Lower lobe of right lung (tissue), 2 donors: ENCODE results near the gene S100A2. TPM values are rescaled to one million over a fixed set of nuclear protein-coding genes. Genes with fewer than 3 reads are reported as not detected.

Experiments
- ATAC-seq, 2 donors: fragments of 200-7000 bp; cut with Tn5 transposase; one replicate each; pipeline ENCODE4 v1.9.1; 2020 to 2022; ENCODE audit warnings: mild to moderate bottlenecking in 2 of 2, moderate library complexity in 2 of 2
- DNase-seq: peaks from one replicate; pipeline ENCODE4 v3.0.0-alpha.2; 2020
- H3K27ac ChIP-seq: fragments of 200-600 bp; one replicate; pipeline ENCODE4 v1.8.0; 2022
- H3K27me3 ChIP-seq: fragments of 200-600 bp; one replicate; pipeline ENCODE4 v1.8.0; 2022; ENCODE audit warnings: low read depth
- H3K36me3 ChIP-seq: fragments of 200-600 bp; one replicate; pipeline ENCODE4 v1.8.0; 2022; ENCODE audit warnings: mild to moderate bottlenecking
- H3K4me1 ChIP-seq: fragments of 200-600 bp; one replicate; pipeline ENCODE4 v1.8.0; 2022
- H3K4me3 ChIP-seq: fragments of 200-600 bp; one replicate; pipeline ENCODE4 v1.8.0; 2022; ENCODE audit warnings: mild to moderate bottlenecking
- H3K9me3 ChIP-seq: fragments of 200-600 bp; one replicate; pipeline ENCODE4 v1.8.0; 2022
- intact Hi-C: fragments of 100-400 bp; cut with DNase I; formaldehyde crosslinking; loops from one replicate; pipeline ENCODE4 v1.11.0; 2022
- total RNA-seq: library from RNA; stranded (reverse); fragmentation: NEBNext Ultra II Directional; extraction: Animal tissue kit (Norgen Biotek cat#: 25700); gene quantifications from one replicate; pipeline ENCODE4 v1.2.1, GENCODE V29; 2021
- TF ChIP-seq, protein P1 (sequence below): fragments of 200-600 bp; IDR thresholded peaks from one replicate; pipeline ENCODE4 v1.8.0; 2022; ENCODE audit warnings: antibody characterized with exemption, mild to moderate bottlenecking
- donor health status: DM: no; HTN: yes; CAD: no; lungs with severe emphysema.

Gene S100A2
- total RNA-seq, 1 donor from 2014 or later = 3.8 TPM

DNA sequence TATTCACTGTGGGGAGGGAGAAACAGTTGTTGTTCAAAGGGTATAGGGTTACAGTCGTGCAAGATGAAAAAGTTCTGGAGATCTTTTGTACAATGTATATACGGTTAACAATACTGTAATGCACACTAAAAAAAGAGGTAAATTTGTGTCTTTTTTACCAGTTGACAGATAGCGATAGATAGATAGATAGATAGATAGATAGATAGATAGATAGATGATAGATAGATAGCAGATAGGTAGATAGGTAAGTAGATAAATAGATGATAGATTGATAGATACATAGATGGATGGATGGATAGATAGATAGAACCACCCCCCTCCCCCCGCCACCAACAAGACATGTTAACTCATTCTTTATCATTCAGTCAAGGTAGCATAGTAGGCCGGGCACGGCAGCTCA lies 37.1 kb upstream of the S100A2 start:
- H3K27me3 ChIP-seq = no peaks in the 10 kb centered on the region
- no peak for ATAC-seq
- intact Hi-C loops = no loop called here
- no peak for DNase-seq
- peaks cover 27% of the 10 kb centered on the region for H3K36me3 ChIP-seq
- no peak overlapping the region for H3K27ac ChIP-seq
- peaks cover 13% of the 10 kb centered on the region for H3K4me1 ChIP-seq
- no peaks in the 10 kb centered on the region for H3K9me3 ChIP-seq
- TF ChIP-seq, protein P1, sequence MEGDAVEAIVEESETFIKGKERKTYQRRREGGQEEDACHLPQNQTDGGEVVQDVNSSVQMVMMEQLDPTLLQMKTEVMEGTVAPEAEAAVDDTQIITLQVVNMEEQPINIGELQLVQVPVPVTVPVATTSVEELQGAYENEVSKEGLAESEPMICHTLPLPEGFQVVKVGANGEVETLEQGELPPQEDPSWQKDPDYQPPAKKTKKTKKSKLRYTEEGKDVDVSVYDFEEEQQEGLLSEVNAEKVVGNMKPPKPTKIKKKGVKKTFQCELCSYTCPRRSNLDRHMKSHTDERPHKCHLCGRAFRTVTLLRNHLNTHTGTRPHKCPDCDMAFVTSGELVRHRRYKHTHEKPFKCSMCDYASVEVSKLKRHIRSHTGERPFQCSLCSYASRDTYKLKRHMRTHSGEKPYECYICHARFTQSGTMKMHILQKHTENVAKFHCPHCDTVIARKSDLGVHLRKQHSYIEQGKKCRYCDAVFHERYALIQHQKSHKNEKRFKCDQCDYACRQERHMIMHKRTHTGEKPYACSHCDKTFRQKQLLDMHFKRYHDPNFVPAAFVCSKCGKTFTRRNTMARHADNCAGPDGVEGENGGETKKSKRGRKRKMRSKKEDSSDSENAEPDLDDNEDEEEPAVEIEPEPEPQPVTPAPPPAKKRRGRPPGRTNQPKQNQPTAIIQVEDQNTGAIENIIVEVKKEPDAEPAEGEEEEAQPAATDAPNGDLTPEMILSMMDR = no peak
- H3K4me3 ChIP-seq = no peak overlapping the region

- intact Hi-C loops = no loop called here
- Histone ChIP-seq H3K36me3 (no peaks in the 10 kb centered on the region), H3K4me1 (peaks cover 7% of the 10 kb centered on the region), H3K9me3 (no peaks in the 10 kb centered on the region), H3K27me3 (no peaks in the 10 kb centered on the region), H3K4me3 (no peak overlapping the region), H3K27ac (no peak overlapping the region)
- no peak for DNase-seq
- ATAC-seq = no peak
- TF ChIP-seq, protein P1 = no peak
Measured at GRCh38 chr1:153599847-153600246, 34.2 kb upstream of the S100A2 start.

DNA sequence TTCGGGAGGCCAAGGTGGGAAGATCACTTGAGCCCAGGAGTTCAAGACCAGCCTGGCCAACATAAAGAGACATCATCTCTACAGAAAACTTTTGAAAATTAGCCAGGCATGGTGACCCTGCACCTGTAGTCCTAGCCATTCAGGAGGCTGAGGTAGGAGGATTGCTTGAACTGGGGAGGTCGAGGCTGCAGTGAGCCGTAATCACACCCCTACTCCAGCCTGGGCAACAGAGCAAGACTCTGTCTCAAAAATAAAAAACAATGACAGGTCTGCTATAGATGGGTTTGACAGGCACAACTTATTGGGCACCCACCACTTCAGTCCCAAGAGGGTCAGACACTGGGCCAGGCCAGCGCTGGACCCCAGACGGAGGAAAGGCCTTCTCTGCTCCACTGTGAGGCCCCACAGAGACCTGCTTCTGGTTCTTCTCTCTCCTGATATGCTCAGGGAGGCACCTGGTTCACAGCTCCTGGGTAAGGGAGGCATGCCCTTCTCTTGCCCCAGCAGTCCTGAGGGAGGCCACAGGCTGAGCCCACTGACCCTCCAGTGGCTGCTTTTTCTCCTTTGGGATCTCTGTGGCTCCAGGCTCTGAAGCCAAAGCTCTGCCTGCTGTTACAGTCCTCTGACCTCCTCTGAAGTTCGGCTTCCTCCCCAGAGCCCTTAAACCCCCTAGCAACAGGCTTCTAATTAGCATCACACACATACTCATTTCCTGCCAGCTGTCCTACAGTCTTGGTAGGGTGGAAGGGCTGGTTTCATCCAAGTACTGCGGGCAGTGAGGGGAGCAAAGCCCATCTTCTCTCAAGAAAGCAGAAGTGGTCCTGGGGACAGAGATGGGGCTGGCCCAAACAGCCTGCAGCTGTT lies 32.9 kb upstream of the S100A2 start:
- intact Hi-C loops = no loop called here
- TF ChIP-seq, protein P1 = no peak
- H3K9me3 ChIP-seq = no peaks in the 10 kb centered on the region
- DNase-seq (no peak), ATAC-seq (peak; percentile 26 to 57)
- peaks cover 7% of the 10 kb centered on the region for H3K4me1 ChIP-seq
- H3K4me3 ChIP-seq = no peak overlapping the region
- H3K36me3 ChIP-seq = no peaks in the 10 kb centered on the region
- H3K27me3 ChIP-seq = no peaks in the 10 kb centered on the region
- H3K27ac ChIP-seq = no peak overlapping the region

DNA sequence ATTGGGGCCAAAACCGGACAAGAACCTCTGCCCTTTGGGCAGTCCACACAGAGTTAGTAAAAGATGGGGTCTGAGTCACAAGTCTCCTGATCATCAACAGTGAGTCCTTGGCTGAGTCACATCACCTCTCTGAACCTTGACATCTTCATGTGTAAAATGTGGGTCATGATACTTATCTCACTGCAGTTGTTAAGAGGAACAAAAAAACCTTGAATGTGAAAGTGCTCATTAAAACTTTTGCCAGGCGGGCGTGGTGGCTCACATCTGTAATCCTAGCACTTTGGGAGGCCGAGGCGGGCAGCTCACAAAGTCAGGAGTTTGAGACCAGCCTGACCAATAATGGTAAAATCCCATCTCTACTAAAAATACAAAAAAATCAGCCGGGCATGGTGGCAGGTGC lies 31.6 kb upstream of the S100A2 start:
- H3K27me3 ChIP-seq = no peaks in the 10 kb centered on the region
- no peak for ATAC-seq
- no peaks in the 10 kb centered on the region for H3K9me3 ChIP-seq
- no peak for DNase-seq
- no peak overlapping the region for H3K4me3 ChIP-seq
- H3K36me3 ChIP-seq = no peaks in the 10 kb centered on the region
- intact Hi-C loops = no loop called here
- TF ChIP-seq, protein P1 = no peak
- no peak overlapping the region for H3K27ac ChIP-seq
- peaks cover 7% of the 10 kb centered on the region for H3K4me1 ChIP-seq

DNA sequence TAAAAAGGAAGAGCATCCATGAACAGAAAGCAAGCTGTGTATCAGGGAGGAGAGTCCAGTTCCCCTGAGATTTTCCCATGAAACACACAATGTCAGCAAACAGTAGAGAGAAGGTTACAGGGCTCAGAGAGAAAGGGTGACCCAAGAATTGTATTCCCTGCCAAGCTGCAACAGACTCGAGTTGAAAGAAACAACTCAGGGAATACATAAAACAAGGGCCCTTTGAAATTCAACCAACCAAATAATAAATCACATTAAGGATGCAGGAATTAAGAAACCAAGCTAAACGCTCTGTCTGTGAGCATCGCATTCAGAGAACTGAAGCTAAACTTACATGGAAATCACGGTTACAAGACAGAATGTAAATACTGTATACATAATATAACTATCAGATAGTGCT lies 27.1 kb upstream of the S100A2 start:
- DNase-seq (no peak), ATAC-seq (no peak)
- TF ChIP-seq, protein P1 = no peak
- Histone ChIP-seq H3K27ac (no peak overlapping the region), H3K27me3 (no peaks in the 10 kb centered on the region), H3K9me3 (no peaks in the 10 kb centered on the region), H3K4me1 (no peaks in the 10 kb centered on the region), H3K36me3 (no peaks in the 10 kb centered on the region), H3K4me3 (no peak overlapping the region)
- intact Hi-C loops = no loop called here
